ENCODE results near the gene NRROS.

- TF ChIP-seq CTCF (IDR thresholded peaks at IDR 0.05) (no peak), POLR2A (IDR thresholded peaks at IDR 0.05) (no peak)
These were observed 43.1 kb upstream of the NRROS start for GRCh38 chr3:196596355-196596754.

Data from esophagus squamous epithelium (tissue), 4 donors.